ENCODE measurements around the gene PFKL.

PFKL gene

GRCh38 chr21:44291936-44292811 lies 7.7 kb upstream of the PFKL start:
- Mint-ChIP-seq H3K4me3 (no peak overlapping the region), H3K27ac (no peak overlapping the region), H3K9me3 (no peaks in the 10 kb centered on the region), H3K27me3 (ENCODE audit: low read depth) (peaks cover 31% of the 10 kb centered on the region), H3K4me1 (no peaks in the 10 kb centered on the region), H3K36me3 (ENCODE audit: low read depth) (no peaks in the 10 kb centered on the region)
- no peak for TF ChIP-seq CTCF (IDR thresholded peaks at IDR 0.05; ENCODE audit: unreplicated experiment in 3 of 3)

GRCh38 chr21:44292812-44293195 lies 7.0 kb upstream of the PFKL start:
- Mint-ChIP-seq H3K27ac (no peak overlapping the region), H3K9me3 (no peaks in the 10 kb centered on the region), H3K36me3 (ENCODE audit: low read depth) (no peaks in the 10 kb centered on the region), H3K27me3 (ENCODE audit: low read depth) (peaks cover 29% of the 10 kb centered on the region), H3K4me1 (no peaks in the 10 kb centered on the region), H3K4me3 (no peak overlapping the region)
- no peak for TF ChIP-seq CTCF (IDR thresholded peaks at IDR 0.05; ENCODE audit: unreplicated experiment in 3 of 3)

- no peaks in the 10 kb centered on the region for H3K36me3 Mint-ChIP-seq (ENCODE audit: low read depth)
- no peak overlapping the region for H3K27ac Mint-ChIP-seq
- H3K4me1 Mint-ChIP-seq = no peaks in the 10 kb centered on the region
- no peak overlapping the region for H3K4me3 Mint-ChIP-seq
- no peaks in the 10 kb centered on the region for H3K9me3 Mint-ChIP-seq
- no peak for TF ChIP-seq CTCF (IDR thresholded peaks at IDR 0.05; ENCODE audit: unreplicated experiment in 3 of 3)
- H3K27me3 Mint-ChIP-seq (ENCODE audit: low read depth) = peaks cover 22% of the 10 kb centered on the region
Measured at GRCh38 chr21:44293551-44294231, 6.2 kb upstream of the PFKL start.

- no peak overlapping the region for H3K27ac Mint-ChIP-seq
- peaks cover 14% of the 10 kb centered on the region for H3K27me3 Mint-ChIP-seq (ENCODE audit: low read depth)
- H3K4me3 Mint-ChIP-seq = no peak overlapping the region
- H3K4me1 Mint-ChIP-seq = peaks cover 4% of the 10 kb centered on the region
- no peak for TF ChIP-seq CTCF (IDR thresholded peaks at IDR 0.05; ENCODE audit: unreplicated experiment in 3 of 3)
- H3K36me3 Mint-ChIP-seq (ENCODE audit: low read depth) = no peaks in the 10 kb centered on the region
- H3K9me3 Mint-ChIP-seq = no peaks in the 10 kb centered on the region
Measured at GRCh38 chr21:44294391-44295162, 5.3 kb upstream of the PFKL start.

GRCh38 chr21:44295163-44295573 lies 4.7 kb upstream of the PFKL start:
- peaks cover 14% of the 10 kb centered on the region for H3K27me3 Mint-ChIP-seq (ENCODE audit: low read depth)
- peaks cover 4% of the 10 kb centered on the region for H3K4me1 Mint-ChIP-seq
- H3K36me3 Mint-ChIP-seq (ENCODE audit: low read depth) = no peaks in the 10 kb centered on the region
- no peak overlapping the region for H3K4me3 Mint-ChIP-seq
- H3K27ac Mint-ChIP-seq = no peak overlapping the region
- TF ChIP-seq CTCF (IDR thresholded peaks at IDR 0.05; ENCODE audit: unreplicated experiment in 3 of 3) = no peak
- no peaks in the 10 kb centered on the region for H3K9me3 Mint-ChIP-seq

Data from nephron (organoid).